DMS53 (cell line): ENCODE results near the gene TBX5.

Source experiments
- DNase-seq: peaks from one replicate; lab custom pipeline; 2025; lab: John Stamatoyannopoulos, UW

The TBX5 gene

GRCh38 chr12:114319422-114319821, 86.5 kb downstream of the TBX5 start:
- DNase-seq, result no peak

GRCh38 chr12:114318984-114319383, 87.0 kb downstream of the TBX5 start:
- DNase-seq, result no peak

GRCh38 chr12:114316076-114316475, 89.9 kb downstream of the TBX5 start:
- no peak for DNase-seq

GRCh38 chr12:114314974-114315720, 90.8 kb downstream of the TBX5 start:
- no peak for DNase-seq

GRCh38 chr12:114314403-114314802, 91.5 kb downstream of the TBX5 start:
- no peak for DNase-seq

- no peak for DNase-seq
Measured at GRCh38 chr12:114313910-114314309, 92.0 kb downstream of the TBX5 start.

GRCh38 chr12:114311974-114312373, 94.0 kb downstream of the TBX5 start:
- no peak for DNase-seq

GRCh38 chr12:114306646-114307045, 99.3 kb downstream of the TBX5 start:
- no peak for DNase-seq

- DNase-seq, result no peak
Measured at GRCh38 chr12:114305446-114305845, 100.5 kb downstream of the TBX5 start.
